HFFc6 (cell line): ENCODE measurements around the gene DOCK3. TPM values are rescaled to one million over a fixed set of nuclear protein-coding genes. Genes with fewer than 3 reads are reported as not detected.
A peak's percentile ranks its signal among the peaks of the same experiment; 100 is the strongest.
"Not testable (repeated sequence)": the region's sequence is repeated elsewhere in the genome, so short reads cannot be mapped to it uniquely, and the experiment has no call there.

Source experiments
- DNase-seq: peaks from one replicate; pipeline ENCODE4 v3.0.0-alpha.2; 2018
- H3K27ac Mint-ChIP-seq: 2 replicates; pipeline ENCODE4 v1.8.0; 2020; ENCODE audit warnings: mild to moderate bottlenecking, mixed read lengths
- H3K27me3 Mint-ChIP-seq: 2 replicates; pipeline ENCODE4 v1.8.0; 2021; ENCODE audit warnings: mild to moderate bottlenecking, moderate library complexity, mixed read lengths; ENCODE audit not compliant: insufficient read depth
- H3K36me3 Mint-ChIP-seq: 2 replicates; pipeline ENCODE4 v1.8.0; 2021; ENCODE audit warnings: low read depth, mixed read lengths
- H3K4me1 Mint-ChIP-seq: 2 replicates; pipeline ENCODE4 v1.8.0; 2020; ENCODE audit warnings: low read depth, mixed read lengths
- H3K4me3 Mint-ChIP-seq: 2 replicates; pipeline ENCODE4 v1.8.0; 2020; ENCODE audit warnings: mild to moderate bottlenecking, moderate library complexity, mixed read lengths
- H3K9me3 Mint-ChIP-seq: 2 replicates; pipeline ENCODE4 v1.8.0; 2020; ENCODE audit warnings: mild to moderate bottlenecking, mixed read lengths
- total RNA-seq, 6 experiments: library from RNA; stranded (reverse); fragmentation: NEBNext Ultra II Directional; extraction: Animal tissue kit (Norgen Biotek cat#: 25700); gene quantifications; 2 replicates in 1 of 6; 3 replicates in 5 of 6; pipeline ENCODE4 v1.2.3, GENCODE V29; 2021
- TF ChIP-seq, protein P1 (sequence below): fragments of 200-600 bp; sonication (generic); IDR thresholded peaks from 2 replicates; pipeline ENCODE4 v1.5.0; 2021; ENCODE audit warnings: antibody characterized with exemption, mild to moderate bottlenecking

DOCK3 gene
- total RNA-seq, 6 experiments from 2014 or later = 0.14 to 0.26 (median 0.22) TPM

DNA sequence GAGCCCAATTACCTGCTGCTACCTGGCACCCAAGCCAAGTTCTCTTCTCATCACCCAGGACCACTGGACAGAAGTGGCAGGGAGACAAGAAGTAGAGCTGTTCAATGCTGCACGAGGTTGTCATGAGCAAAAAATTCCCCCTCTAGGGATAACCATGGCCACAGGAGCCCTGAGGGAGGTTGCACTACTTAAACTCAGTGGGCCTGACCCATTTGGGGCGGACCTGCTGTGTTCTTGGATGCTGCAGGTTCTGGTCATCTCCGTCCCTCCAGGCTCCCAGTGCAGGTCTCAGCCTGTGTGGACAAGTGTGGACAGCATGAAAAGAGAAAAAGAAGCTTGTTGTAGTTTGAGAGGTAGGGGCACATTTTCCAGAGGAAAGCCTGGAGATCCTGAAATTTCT, 684.3 kb downstream of the DOCK3 start:
- H3K27me3 Mint-ChIP-seq = peaks cover 17% of the 10 kb centered on the region
- H3K4me1 Mint-ChIP-seq = no peaks in the 10 kb centered on the region
- H3K4me3 Mint-ChIP-seq = no peak overlapping the region
- TF ChIP-seq, protein P1, sequence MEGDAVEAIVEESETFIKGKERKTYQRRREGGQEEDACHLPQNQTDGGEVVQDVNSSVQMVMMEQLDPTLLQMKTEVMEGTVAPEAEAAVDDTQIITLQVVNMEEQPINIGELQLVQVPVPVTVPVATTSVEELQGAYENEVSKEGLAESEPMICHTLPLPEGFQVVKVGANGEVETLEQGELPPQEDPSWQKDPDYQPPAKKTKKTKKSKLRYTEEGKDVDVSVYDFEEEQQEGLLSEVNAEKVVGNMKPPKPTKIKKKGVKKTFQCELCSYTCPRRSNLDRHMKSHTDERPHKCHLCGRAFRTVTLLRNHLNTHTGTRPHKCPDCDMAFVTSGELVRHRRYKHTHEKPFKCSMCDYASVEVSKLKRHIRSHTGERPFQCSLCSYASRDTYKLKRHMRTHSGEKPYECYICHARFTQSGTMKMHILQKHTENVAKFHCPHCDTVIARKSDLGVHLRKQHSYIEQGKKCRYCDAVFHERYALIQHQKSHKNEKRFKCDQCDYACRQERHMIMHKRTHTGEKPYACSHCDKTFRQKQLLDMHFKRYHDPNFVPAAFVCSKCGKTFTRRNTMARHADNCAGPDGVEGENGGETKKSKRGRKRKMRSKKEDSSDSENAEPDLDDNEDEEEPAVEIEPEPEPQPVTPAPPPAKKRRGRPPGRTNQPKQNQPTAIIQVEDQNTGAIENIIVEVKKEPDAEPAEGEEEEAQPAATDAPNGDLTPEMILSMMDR = no peak
- H3K36me3 Mint-ChIP-seq = no peaks in the 10 kb centered on the region
- no peaks in the 10 kb centered on the region for H3K9me3 Mint-ChIP-seq
- H3K27ac Mint-ChIP-seq = no peak overlapping the region
- no peak for DNase-seq

DNA sequence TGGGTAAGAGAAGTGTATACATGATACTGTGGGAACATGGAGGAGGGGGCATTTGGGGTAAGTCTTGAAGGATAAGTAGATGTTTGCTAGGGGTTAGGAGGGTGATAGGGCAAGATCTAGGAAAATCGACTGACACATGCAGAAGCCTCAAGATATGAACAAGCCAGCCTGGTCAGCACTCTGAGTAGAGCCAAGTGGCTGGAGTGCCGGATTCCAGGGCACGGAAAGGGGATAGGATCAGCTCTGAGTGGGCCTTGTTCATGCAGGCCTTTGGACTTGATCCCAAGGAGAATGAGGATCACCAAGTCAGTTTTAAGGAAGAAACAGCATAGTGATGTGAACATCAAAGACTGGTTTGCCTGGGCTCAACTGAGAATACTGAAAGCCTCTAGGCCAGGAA, 686.1 kb downstream of the DOCK3 start:
- Mint-ChIP-seq H3K27me3 (peaks cover 17% of the 10 kb centered on the region), H3K4me3 (no peak overlapping the region), H3K27ac (no peak overlapping the region), H3K36me3 (no peaks in the 10 kb centered on the region), H3K9me3 (no peaks in the 10 kb centered on the region; the same call in 1 of the 2 replicates), H3K4me1 (no peaks in the 10 kb centered on the region)
- TF ChIP-seq, protein P1 = no peak
- no peak for DNase-seq

DNA sequence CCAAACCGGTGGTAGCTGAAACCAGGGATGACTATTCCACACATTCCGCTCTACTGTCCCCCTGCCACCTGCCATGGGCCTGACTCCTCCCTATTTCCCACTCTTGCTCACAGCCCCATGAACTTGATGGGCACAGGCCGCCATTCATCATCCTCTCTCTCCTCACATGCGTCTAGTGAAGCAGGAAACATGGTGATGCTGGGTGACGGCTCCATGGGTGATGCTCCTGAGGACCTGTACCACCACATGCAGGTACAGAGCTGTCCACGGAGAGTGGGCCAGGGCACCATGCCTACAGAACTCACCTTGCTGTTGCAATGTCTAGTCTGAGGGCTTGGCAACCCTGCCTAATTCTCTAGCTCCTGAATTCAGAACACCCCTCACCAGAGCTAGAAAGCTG, 687.0 kb downstream of the DOCK3 start:
- peaks cover 10% of the 10 kb centered on the region for H3K27me3 Mint-ChIP-seq
- H3K36me3 Mint-ChIP-seq = no peaks in the 10 kb centered on the region

DNA sequence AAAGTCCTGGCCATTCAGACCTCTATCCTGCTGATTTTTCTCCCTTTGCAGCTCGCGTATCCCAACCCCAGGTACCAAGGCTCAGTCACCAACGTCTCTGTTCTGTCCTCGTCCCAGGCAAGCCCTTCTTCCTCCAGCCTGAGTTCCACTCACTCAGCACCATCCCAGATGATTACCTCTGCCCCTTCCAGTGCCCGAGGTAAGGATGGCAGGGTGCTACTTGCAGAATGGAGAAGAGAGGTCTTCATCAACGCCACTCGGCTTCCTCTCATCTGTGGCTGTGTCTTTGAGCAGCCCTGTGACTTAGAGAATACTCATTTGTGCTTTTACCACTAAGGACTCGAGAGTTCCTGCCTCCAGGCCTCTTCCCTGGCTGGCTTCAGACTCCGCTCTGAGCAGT, 687.7 kb downstream of the DOCK3 start:
- Mint-ChIP-seq H3K36me3 (no peaks in the 10 kb centered on the region), H3K9me3 (no peaks in the 10 kb centered on the region; the same call in 1 of the 2 replicates), H3K4me3 (no peak overlapping the region), H3K27me3 (peaks cover 12% of the 10 kb centered on the region), H3K27ac (no peak overlapping the region), H3K4me1 (no peaks in the 10 kb centered on the region)
- TF ChIP-seq, protein P1 = no peak
- no peak for DNase-seq

More for the DNA sequence above, 687.0 kb downstream of the DOCK3 start:
- Mint-ChIP-seq H3K4me1 (no peaks in the 10 kb centered on the region), H3K4me3 (no peak overlapping the region), H3K27ac (no peak overlapping the region), H3K9me3 (no peaks in the 10 kb centered on the region; the same call in 1 of the 2 replicates)
- TF ChIP-seq, protein P1 = no peak
- no peak for DNase-seq

DNA sequence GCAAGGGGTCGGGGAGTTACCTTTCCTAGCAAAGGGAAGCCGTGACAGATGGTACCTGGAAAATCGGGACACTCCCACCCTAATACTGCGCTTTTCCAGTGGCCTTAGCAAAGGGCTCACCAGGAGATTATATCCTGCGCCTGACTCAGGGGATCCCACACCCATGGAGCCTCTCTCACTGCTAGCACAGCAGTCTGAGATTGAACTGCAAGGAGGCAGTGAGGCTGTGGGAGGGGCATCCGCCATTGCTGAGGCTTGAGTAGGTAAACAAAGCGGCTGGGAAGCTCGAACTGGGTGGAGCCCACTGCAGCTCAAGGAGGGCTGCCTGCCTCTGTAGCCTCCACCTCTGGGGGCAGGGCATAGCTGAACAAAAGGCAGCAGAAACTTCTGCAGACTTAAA, 693.5 kb downstream of the DOCK3 start:
- H3K4me1 Mint-ChIP-seq, H3K36me3 Mint-ChIP-seq, H3K4me3 Mint-ChIP-seq, H3K9me3 Mint-ChIP-seq, H3K27ac Mint-ChIP-seq, DNase-seq: not testable (repeated sequence)
- peaks cover 11% of the 10 kb centered on the region for H3K27me3 Mint-ChIP-seq

DNA sequence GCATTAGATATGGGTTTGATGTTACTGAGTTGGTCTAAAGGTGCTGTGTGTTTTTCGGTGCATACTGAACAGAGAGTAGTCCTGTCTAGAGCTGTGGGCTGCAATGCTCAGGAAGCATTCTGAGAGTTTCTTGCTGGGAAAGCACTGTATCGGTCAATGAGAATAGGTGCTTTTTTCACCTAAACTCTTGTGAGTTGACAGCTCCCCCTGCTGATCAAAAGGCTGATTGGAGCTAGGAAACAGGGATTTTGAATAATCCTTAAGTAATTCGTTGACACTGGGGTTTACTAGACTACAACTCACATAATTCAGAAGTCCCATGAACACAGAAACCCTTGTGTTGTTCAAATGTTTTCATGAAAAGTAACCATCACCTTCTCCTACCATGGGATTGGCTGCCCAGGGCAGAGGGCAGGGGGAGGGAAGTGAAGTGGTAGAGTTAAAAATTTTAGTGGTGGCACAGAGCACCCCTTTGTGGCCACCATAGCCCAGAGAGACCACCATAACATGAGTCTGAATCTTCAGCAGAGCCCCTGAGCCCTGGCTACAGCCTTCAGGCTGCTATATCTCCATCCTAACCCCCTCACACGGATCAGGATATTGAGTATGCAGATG, 697.3 kb downstream of the DOCK3 start:
- H3K4me1 Mint-ChIP-seq = no peaks in the 10 kb centered on the region
- TF ChIP-seq, protein P1 = peak; percentile 86
- H3K4me3 Mint-ChIP-seq = no peak overlapping the region
- no peaks in the 10 kb centered on the region for H3K36me3 Mint-ChIP-seq
- no peaks in the 10 kb centered on the region for H3K9me3 Mint-ChIP-seq
- no peak overlapping the region for H3K27ac Mint-ChIP-seq
- peaks cover 12% of the 10 kb centered on the region for H3K27me3 Mint-ChIP-seq
- peak; percentile 69 for DNase-seq
